Endodermal cell (in vitro differentiated cells): ENCODE measurements around the gene NCCRP1. TPM values are rescaled to one million over a fixed set of nuclear protein-coding genes. Genes with fewer than 3 reads are reported as not detected.

Experiments
- DNase-seq: peaks from one replicate; pipeline ENCODE4 v3.0.0-alpha.2; 2017
- H3K27ac ChIP-seq: 2 replicates; pipeline ENCODE4 v1.5.1; 2013; ENCODE audit warnings: mild to moderate bottlenecking, low read depth, low read length, moderate library complexity
- H3K27me3 ChIP-seq: 2 replicates; pipeline ENCODE4 v1.6.1; 2013; ENCODE audit warnings: mild to moderate bottlenecking, low read length, moderate library complexity; ENCODE audit not compliant: insufficient read depth, control insufficient read depth, poor library complexity, severe bottlenecking
- H3K36me3 ChIP-seq: 2 replicates; pipeline ENCODE4 v1.7.0; 2013; ENCODE audit warnings: mild to moderate bottlenecking, low read length, moderate library complexity; ENCODE audit not compliant: control insufficient read depth, insufficient read depth
- H3K4me1 ChIP-seq: one replicate; pipeline ENCODE4 v1.7.0; 2013; ENCODE audit warnings: low read length; ENCODE audit not compliant: control insufficient read depth, insufficient read depth
- H3K4me3 ChIP-seq: 2 replicates; pipeline ENCODE4 v1.5.1; 2013; ENCODE audit warnings: mild to moderate bottlenecking, low read length, moderate library complexity
- H3K9ac ChIP-seq: 2 replicates; pipeline ENCODE4 v1.6.1; 2013; ENCODE audit warnings: mild to moderate bottlenecking, low read length, moderate library complexity; ENCODE audit not compliant: poor library complexity, severe bottlenecking; ENCODE audit errors: extremely low read depth
- H3K9me3 ChIP-seq: 2 replicates; pipeline ENCODE4 v1.6.1; 2013; ENCODE audit warnings: mild to moderate bottlenecking, low read length, moderate library complexity; ENCODE audit not compliant: control insufficient read depth
- H3K27ac Mint-ChIP-seq: 2 replicates; pipeline ENCODE4 v1.8.0; 2020; ENCODE audit warnings: mixed read lengths
- H3K27me3 Mint-ChIP-seq: 2 replicates; pipeline ENCODE4 v1.8.0; 2021; ENCODE audit warnings: mild to moderate bottlenecking, mixed read lengths; ENCODE audit not compliant: insufficient read depth
- H3K36me3 Mint-ChIP-seq: 2 replicates; pipeline ENCODE4 v1.8.0; 2020; ENCODE audit warnings: low read depth, mixed read lengths
- H3K4me1 Mint-ChIP-seq: 2 replicates; pipeline ENCODE4 v1.8.0; 2020; ENCODE audit warnings: mixed read lengths
- H3K4me3 Mint-ChIP-seq: 2 replicates; pipeline ENCODE4 v1.8.0; 2020; ENCODE audit warnings: mild to moderate bottlenecking, moderate library complexity, mixed read lengths
- H3K9me3 Mint-ChIP-seq: 2 replicates; pipeline ENCODE4 v1.8.0; 2020; ENCODE audit warnings: mild to moderate bottlenecking, mixed read lengths
- CTCF ChIP-seq: fragments of 200-600 bp; sonication (generic); conservative IDR thresholded peaks from 2 replicates; pipeline ENCODE4 v1.5.0; 2021; ENCODE audit warnings: antibody characterized with exemption, mild to moderate bottlenecking
- WGBS, 2 experiments: methylation state at CpG; one replicate each; pipeline versions ENCODE4 v1.1.5 to v1.1.7; 2013; ENCODE audit warnings: missing lambda C conversion rate in 2 of 2, mixed read lengths in 1 of 2; ENCODE audit not compliant: insufficient coverage in 1 of 2, insufficient read length in 1 of 2; 5-methylcytosine and 5-hydroxymethylcytosine counted together
- total RNA-seq, 2 donors: library from RNA; stranded (reverse); fragmentation: NEBNext Ultra II Directional in 1 of 2; extraction: Animal tissue kit (Norgen Biotek cat#: 25700) in 1 of 2; gene quantifications; 2 replicates in 1 of 2; 3 replicates in 1 of 2; pipeline ENCODE4 v1.2.1, GENCODE V29; 2021

The NCCRP1 gene
- total RNA-seq, 2 donors from 2014 or later, result 0.40 to 0.53 TPM

GRCh38 chr19:39154100-39154628 lies 42.6 kb upstream of the NCCRP1 start:
- no peaks in the 10 kb centered on the region for H3K27me3 Mint-ChIP-seq
- H3K9me3 ChIP-seq, result peaks cover 1% of the 10 kb centered on the region
- H3K9me3 Mint-ChIP-seq, result no peaks in the 10 kb centered on the region
- H3K27ac ChIP-seq, result no peak overlapping the region
- H3K9ac ChIP-seq, result no peak overlapping the region
- no peak for DNase-seq
- H3K4me3 ChIP-seq, result no peak overlapping the region
- peaks cover 16% of the 10 kb centered on the region for H3K4me1 Mint-ChIP-seq
- H3K4me1 ChIP-seq, result no peaks in the 10 kb centered on the region
- peaks cover 4% of the 10 kb centered on the region for H3K36me3 ChIP-seq
- WGBS, 2 experiments, result 92 to 94% methylated on average over 13 of the region's 13 CpGs
- TF ChIP-seq CTCF, result no peak
- H3K36me3 Mint-ChIP-seq, result peaks cover 4% of the 10 kb centered on the region
- H3K4me3 Mint-ChIP-seq, result no peak overlapping the region
- no peaks in the 10 kb centered on the region for H3K27me3 ChIP-seq
- H3K27ac Mint-ChIP-seq, result no peak overlapping the region

- H3K27me3 Mint-ChIP-seq, result no peaks in the 10 kb centered on the region
- H3K9me3 Mint-ChIP-seq, result no peaks in the 10 kb centered on the region
- 82 to 100% methylated on average over 2 to 11 of the region's 11 CpGs for WGBS, 2 experiments
- TF ChIP-seq CTCF, result peak; percentile 15
- Histone ChIP-seq H3K9me3 (no peaks in the 10 kb centered on the region), H3K4me1 (no peaks in the 10 kb centered on the region), H3K27me3 (no peaks in the 10 kb centered on the region), H3K27ac (no peak overlapping the region), H3K36me3 (peaks cover 4% of the 10 kb centered on the region), H3K4me3 (no peak overlapping the region), H3K9ac (no peak overlapping the region)
- DNase-seq, result peak; percentile 83
- no peak overlapping the region for H3K4me3 Mint-ChIP-seq
- H3K4me1 Mint-ChIP-seq, result peaks cover 16% of the 10 kb centered on the region
- peaks cover 3% of the 10 kb centered on the region for H3K36me3 Mint-ChIP-seq
- peak overlapping the region; percentile 7 for H3K27ac Mint-ChIP-seq
Observed at GRCh38 chr19:39154629-39155100, 42.1 kb upstream of the NCCRP1 start.

- Histone ChIP-seq H3K27ac (no peak overlapping the region), H3K9me3 (no peaks in the 10 kb centered on the region), H3K27me3 (no peaks in the 10 kb centered on the region), H3K9ac (no peak overlapping the region), H3K4me3 (no peak overlapping the region), H3K4me1 (no peaks in the 10 kb centered on the region), H3K36me3 (peaks cover 4% of the 10 kb centered on the region)
- 83 to 91% methylated on average over 8 to 11 of the region's 11 CpGs for WGBS, 2 experiments
- peak; percentile 59 for DNase-seq
- TF ChIP-seq CTCF, result peak; percentile 22
- Mint-ChIP-seq H3K4me3 (no peak overlapping the region), H3K4me1 (peaks cover 16% of the 10 kb centered on the region), H3K9me3 (no peaks in the 10 kb centered on the region), H3K27me3 (no peaks in the 10 kb centered on the region), H3K27ac (peak overlapping the region; percentile 7), H3K36me3 (peaks cover 3% of the 10 kb centered on the region)
Observed at GRCh38 chr19:39155114-39155700, 41.6 kb upstream of the NCCRP1 start.
